Esophagus muscularis mucosa (tissue), 4 donors: ENCODE measurements around the gene MTA3. TPM values are rescaled to one million over a fixed set of nuclear protein-coding genes. Genes with fewer than 3 reads are reported as not detected.

Source experiments
- DNase-seq: peaks from one replicate; pipeline ENCODE4 v3.0.0-alpha.2; 2017; ENCODE audit errors: extremely low spot score
- H3K27ac ChIP-seq, 4 donors: fragments of 200-600 bp; sonication (generic); replicated peaks in 1 of 4; 1 replicate in 3 of 4; 2 replicates in 1 of 4; pipeline ENCODE4 v1.5.1; 2016 to 2019; ENCODE audit warnings: mild to moderate bottlenecking in 1 of 4
- H3K27me3 ChIP-seq, 4 donors: fragments of 200-600 bp; sonication (generic); one replicate each; pipeline versions ENCODE4 v1.5.1 to v1.6.0; 2016 to 2019
- H3K36me3 ChIP-seq, 4 donors: fragments of 200-600 bp; sonication (generic); one replicate each; pipeline ENCODE4 v1.5.1; 2016 to 2019
- H3K4me1 ChIP-seq, 4 donors: fragments of 200-600 bp; sonication (generic); one replicate each; pipeline ENCODE4 v1.5.1; 2016 to 2019
- H3K4me3 ChIP-seq, 4 donors: fragments of 200-600 bp; sonication (generic); 1 replicate in 2 of 4; 2 replicates in 2 of 4; pipeline ENCODE4 v1.5.1; 2016 to 2019; ENCODE audit warnings: mild to moderate bottlenecking in 4 of 4, moderate library complexity in 1 of 4
- H3K9me3 ChIP-seq, 4 donors: fragments of 200-600 bp; sonication (generic); 1 replicate in 3 of 4; 2 replicates in 1 of 4; pipeline ENCODE4 v1.5.1; 2016 to 2019
- EP300 ChIP-seq: sonication (generic); formaldehyde crosslinking; IDR thresholded peaks from one replicate; pipeline ENCODE4 v1.6.1; 2017; ENCODE audit warnings: antibody characterized with exemption
- POLR2A ChIP-seq: fragments of 450-650 bp; IDR thresholded peaks from one replicate; pipeline ENCODE4 v1.6.1; 2017; ENCODE audit warnings: antibody characterized with exemption, moderate library complexity, mild to moderate bottlenecking, low read depth
- POLR2AphosphoS5 ChIP-seq, 2 donors: sonication (generic); formaldehyde crosslinking; IDR thresholded peaks; one replicate each; pipeline ENCODE4 v1.6.1; 2017; ENCODE audit warnings: antibody characterized with exemption in 2 of 2
- WGBS: methylation state at CpG from one replicate; pipeline ENCODE4 v1.1.5; 2018; 5-methylcytosine and 5-hydroxymethylcytosine counted together
- intact Hi-C: fragments of 100-400 bp; cut with DNase I; formaldehyde crosslinking; loops from one replicate; pipeline ENCODE4 v1.15.1; 2023
- total RNA-seq, 4 donors: library from RNA; depleted of rRNA; stranded (reverse); fragments of >200 nt; gene quantifications; one replicate each; pipeline versions ENCODE4 v1.1.0 to v1.2.1, GENCODE V29; 2016
- TF ChIP-seq, protein P1 (sequence below), 3 experiments: fragments of 200-600 bp in 2 of 3; fragments of 450-650 bp in 1 of 3; sonication (generic) in 2 of 3; IDR thresholded peaks; one replicate each; pipeline ENCODE4 v1.5.1; 2017 to 2019; ENCODE audit warnings: antibody characterized with exemption in 3 of 3, mild to moderate bottlenecking in 2 of 3, moderate library complexity in 1 of 3

The MTA3 gene
- total RNA-seq, 4 donors from 2014 or later: 20.5 to 27.7 (median 24.3) TPM

DNA sequence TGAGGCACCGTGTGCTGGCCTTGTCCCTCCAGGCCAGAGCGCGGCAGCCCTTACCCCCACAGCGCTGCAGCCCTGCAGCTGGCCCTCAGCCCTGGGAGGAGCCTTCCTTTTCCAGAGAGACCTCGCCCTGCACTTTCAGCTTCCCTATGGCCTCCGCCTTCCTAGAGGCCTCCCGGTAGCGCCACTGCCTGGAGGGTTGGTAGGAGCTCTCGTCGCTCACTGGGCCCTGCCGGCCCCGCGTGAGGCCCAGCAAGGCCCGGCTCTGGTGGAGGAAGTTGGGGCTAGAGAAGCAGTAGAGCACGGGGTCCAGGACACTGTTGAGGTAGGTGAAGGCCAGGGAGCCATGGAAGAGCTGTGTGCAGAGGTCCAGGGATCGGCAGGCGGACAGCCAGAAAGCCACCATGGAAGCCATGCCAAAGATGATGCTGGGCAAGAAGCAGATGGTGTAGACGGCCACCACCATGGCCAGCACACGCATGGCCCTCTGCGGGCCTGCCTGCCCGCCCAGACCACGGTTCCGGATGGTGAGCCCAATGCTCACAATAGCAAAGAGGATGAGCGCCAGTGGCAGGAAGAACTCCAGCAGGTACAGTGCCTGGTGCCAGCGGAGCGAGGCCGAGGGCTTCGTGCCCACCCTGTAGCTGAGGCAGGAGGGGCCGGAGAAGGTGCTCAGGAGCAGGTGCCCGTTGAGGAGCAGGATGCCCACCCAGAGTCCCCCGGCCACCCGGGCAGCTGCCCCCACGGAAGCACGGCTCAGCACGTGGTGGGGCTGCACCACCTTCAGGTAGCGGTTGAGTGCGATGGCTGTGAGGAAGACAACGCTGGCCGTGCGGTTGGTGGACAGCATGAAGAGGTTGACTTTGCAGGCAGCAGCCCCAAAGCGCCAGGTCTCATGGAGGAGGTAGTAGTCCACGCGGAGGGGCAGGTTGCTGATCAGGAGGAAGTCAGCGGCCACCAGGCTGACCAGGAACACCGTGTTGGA, 194.7 kb downstream of the MTA3 start:
- H3K27ac ChIP-seq: no peak overlapping the region
- H3K4me3 ChIP-seq: no peak overlapping the region
- 96% methylated on average over 31 of the region's 45 CpGs for WGBS
- TF ChIP-seq, protein P1, sequence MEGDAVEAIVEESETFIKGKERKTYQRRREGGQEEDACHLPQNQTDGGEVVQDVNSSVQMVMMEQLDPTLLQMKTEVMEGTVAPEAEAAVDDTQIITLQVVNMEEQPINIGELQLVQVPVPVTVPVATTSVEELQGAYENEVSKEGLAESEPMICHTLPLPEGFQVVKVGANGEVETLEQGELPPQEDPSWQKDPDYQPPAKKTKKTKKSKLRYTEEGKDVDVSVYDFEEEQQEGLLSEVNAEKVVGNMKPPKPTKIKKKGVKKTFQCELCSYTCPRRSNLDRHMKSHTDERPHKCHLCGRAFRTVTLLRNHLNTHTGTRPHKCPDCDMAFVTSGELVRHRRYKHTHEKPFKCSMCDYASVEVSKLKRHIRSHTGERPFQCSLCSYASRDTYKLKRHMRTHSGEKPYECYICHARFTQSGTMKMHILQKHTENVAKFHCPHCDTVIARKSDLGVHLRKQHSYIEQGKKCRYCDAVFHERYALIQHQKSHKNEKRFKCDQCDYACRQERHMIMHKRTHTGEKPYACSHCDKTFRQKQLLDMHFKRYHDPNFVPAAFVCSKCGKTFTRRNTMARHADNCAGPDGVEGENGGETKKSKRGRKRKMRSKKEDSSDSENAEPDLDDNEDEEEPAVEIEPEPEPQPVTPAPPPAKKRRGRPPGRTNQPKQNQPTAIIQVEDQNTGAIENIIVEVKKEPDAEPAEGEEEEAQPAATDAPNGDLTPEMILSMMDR (IDR thresholded peaks at IDR 0.05): no peak
- TF ChIP-seq POLR2A (no peak), EP300 (no peak), POLR2AphosphoS5 (IDR thresholded peaks at IDR 0.05) (no peak)
- peaks cover 0 to 14% (median 6%) of the 10 kb centered on the region in 4 donors for H3K36me3 ChIP-seq
- no peaks in the 10 kb centered on the region for H3K9me3 ChIP-seq
- H3K27me3 ChIP-seq: no peaks in the 10 kb centered on the region
- intact Hi-C loops: no loop called here
- DNase-seq: no peak
- H3K4me1 ChIP-seq: no peaks in the 10 kb centered on the region

DNA sequence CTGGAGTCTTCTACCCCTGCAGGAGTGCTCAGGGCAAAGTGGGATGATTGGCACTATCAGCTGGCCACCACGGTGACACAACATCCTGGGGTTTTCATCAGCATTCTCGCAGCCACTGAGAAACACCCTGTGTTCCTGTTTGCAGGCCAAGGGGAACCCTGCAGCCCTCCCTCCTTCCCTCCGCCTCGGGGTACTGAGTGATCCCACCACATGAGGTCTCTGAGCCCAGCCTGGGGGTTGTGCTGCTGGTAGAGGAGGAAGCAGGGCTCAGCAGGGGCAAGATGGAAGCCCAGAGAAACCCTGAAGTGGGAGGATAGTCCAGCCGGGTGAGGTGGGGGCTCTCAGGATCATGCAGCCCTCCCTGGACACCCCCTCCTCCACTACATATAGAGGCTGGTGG, 195.7 kb downstream of the MTA3 start, which contains the start of gene OXER1:
Gene OXER1, minus strand, starts transcription at position 40 of the 400 bp plus-strand sequence. CDS start 73 bp downstream, outside the sequence.
- H3K4me1 ChIP-seq: no peaks in the 10 kb centered on the region
- H3K36me3 ChIP-seq: peaks cover 0 to 14% (median 6%) of the 10 kb centered on the region in 4 donors
- no peak for DNase-seq
- H3K27ac ChIP-seq: no peak within 1 kb of the TSS
- no peaks in the 10 kb centered on the region for H3K9me3 ChIP-seq
- TF ChIP-seq POLR2A: no peak
- no peak for TF ChIP-seq POLR2AphosphoS5 (IDR thresholded peaks at IDR 0.05)
- TF ChIP-seq EP300: no peak
- TF ChIP-seq, protein P1 (IDR thresholded peaks at IDR 0.05): no peak
- 54% methylated on average over 2 of the region's 5 CpGs for whole genome bisulfite sequencing
- no peaks in the 10 kb centered on the region for H3K27me3 ChIP-seq
- no peak within 1 kb of the TSS for H3K4me3 ChIP-seq
- intact Hi-C loops: no loop called here

DNA sequence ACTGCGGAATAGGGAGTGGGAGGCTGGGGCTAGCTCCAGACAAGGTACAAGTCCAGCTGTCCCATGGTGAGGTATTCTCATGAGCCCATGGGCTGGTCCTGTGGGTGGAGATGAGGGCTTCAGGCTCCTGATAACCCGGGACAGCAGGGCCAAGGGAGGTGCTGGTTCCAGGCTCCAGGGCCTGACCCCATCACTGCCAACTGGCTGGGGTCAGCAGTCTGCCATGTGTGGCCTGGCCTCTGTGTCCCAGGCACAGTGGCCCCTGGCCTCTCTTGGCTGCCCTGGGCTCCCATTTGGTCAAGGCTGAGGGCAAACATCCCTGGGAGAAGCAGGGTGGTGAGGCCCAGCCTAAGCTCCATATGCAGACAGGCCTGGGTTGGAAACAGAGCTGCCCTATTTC, 196.5 kb downstream of the MTA3 start:
- H3K9me3 ChIP-seq: no peaks in the 10 kb centered on the region
- no peak overlapping the region for H3K27ac ChIP-seq
- no peaks in the 10 kb centered on the region for H3K4me1 ChIP-seq
- 63% methylated on average over 2 of the region's 2 CpGs for WGBS
- intact Hi-C loops: no loop called here
- peaks cover 0 to 14% (median 5%) of the 10 kb centered on the region in 4 donors for H3K36me3 ChIP-seq
- no peak overlapping the region for H3K4me3 ChIP-seq
- no peak for TF ChIP-seq EP300
- no peak for DNase-seq
- no peaks in the 10 kb centered on the region for H3K27me3 ChIP-seq

DNA sequence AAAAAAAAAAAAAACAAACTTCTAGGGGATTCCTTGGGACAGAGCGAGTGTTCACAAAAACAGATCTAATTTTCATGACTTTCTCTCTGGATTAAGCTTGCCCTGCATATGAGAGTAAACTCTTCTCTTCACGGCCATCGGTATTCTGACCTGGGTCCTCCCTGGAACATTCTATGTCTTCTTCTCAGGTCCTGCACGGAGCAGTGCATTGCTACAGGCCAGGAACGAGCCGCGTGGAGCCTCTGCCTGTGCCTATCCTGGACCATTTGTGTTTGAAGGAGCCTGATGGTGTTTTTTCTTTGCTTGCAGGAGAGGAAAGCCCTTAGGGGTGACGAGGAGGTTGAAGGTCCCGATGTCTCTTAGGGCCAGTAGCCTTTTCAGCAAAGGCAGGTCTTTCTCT, 197.3 kb downstream of the MTA3 start:
- Histone ChIP-seq H3K4me1 (no peaks in the 10 kb centered on the region), H3K36me3 (peaks cover 0 to 14% (median 4%) of the 10 kb centered on the region in 4 donors), H3K27ac (no peak overlapping the region), H3K4me3 (no peak overlapping the region), H3K27me3 (no peaks in the 10 kb centered on the region), H3K9me3 (no peaks in the 10 kb centered on the region)
- TF ChIP-seq POLR2A (no peak), POLR2AphosphoS5 (IDR thresholded peaks at IDR 0.05) (no peak), EP300 (no peak)
- TF ChIP-seq, protein P1 (IDR thresholded peaks at IDR 0.05): no peak
- DNase-seq: no peak
- WGBS: 96% methylated on average over 9 of the region's 9 CpGs
- intact Hi-C loops: no loop called here

DNA sequence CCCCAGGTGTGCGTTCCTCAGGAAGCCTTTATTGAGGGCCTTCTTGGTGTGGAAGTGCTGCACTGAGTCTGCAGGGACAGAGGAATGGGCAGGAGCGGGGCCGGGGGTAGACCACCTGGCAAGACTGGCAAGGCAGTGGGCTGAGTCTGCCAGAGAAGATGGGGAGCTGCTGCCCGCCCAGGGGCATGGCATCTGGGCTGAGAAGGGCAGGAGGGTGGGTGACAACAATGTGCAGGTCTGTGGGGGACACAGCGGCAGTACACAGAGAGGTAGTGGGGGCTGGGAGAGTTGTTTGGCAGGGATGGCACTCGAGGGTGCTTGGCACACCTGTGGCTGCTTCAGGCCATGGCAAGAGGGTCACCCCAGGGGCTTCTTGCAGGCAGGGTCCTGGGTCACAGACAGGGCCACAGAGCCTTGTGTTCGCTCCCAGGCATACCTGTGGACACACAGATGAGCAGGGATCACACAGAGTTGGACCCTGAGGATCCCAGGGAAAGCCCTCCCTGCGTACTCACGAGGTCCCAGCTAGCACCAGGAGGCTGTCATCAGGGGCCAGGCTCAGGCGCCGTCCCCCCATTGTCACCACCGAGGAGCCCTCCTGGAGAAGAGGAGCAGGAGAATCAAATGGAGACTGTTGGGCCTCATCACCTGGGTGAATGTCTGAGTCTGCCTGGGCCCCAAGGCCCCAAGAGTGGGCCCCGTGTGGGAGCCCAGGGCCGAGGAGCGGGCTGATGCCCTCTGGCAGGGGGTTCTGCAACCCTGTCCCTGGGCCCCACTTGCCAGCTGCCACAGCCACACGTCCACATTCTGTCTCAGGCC, 198.9 kb downstream of the MTA3 start:
- no peak overlapping the region for H3K27ac ChIP-seq
- WGBS: 87% methylated on average over 15 of the region's 16 CpGs
- H3K36me3 ChIP-seq: peaks cover 0 to 14% (median 4%) of the 10 kb centered on the region in 4 donors
- TF ChIP-seq POLR2A (no peak), POLR2AphosphoS5 (IDR thresholded peaks at IDR 0.05) (no peak), EP300 (no peak)
- TF ChIP-seq, protein P1 (IDR thresholded peaks at IDR 0.05): no peak
- H3K4me3 ChIP-seq: no peak overlapping the region
- no peak for DNase-seq
- H3K4me1 ChIP-seq: no peaks in the 10 kb centered on the region
- no peaks in the 10 kb centered on the region for H3K9me3 ChIP-seq
- intact Hi-C loops: no loop called here
- H3K27me3 ChIP-seq: no peaks in the 10 kb centered on the region
